Activated T-cell treated with anti-CD3 and anti-CD28 coated beads, Interleukin-2, amount 50 U/mL, for 4 hours (primary cell): ENCODE data around the gene RFWD3. TPM values are rescaled to one million over a fixed set of nuclear protein-coding genes. Genes with fewer than 3 reads are reported as not detected.
"Not testable (repeated sequence)": the region's sequence is repeated elsewhere in the genome, so short reads cannot be mapped to it uniquely, and the experiment has no call there.

ENCODE experiments used
- ATAC-seq, 2 donors: fragments of 200-7000 bp; cut with Tn5 transposase; one replicate each; pipeline ENCODE4 v1.10.0; 2021
- DNase-seq: peaks from one replicate; pipeline ENCODE4 v3.0.0-alpha.2; 2020
- H3K27me3 Mint-ChIP-seq: one replicate; pipeline ENCODE4 v1.8.0; 2021; ENCODE audit warnings: low read depth, mixed read lengths
- H3K36me3 Mint-ChIP-seq: one replicate; pipeline ENCODE4 v1.8.0; 2022; ENCODE audit warnings: mixed read lengths; ENCODE audit not compliant: insufficient read depth
- H3K4me1 Mint-ChIP-seq: one replicate; pipeline ENCODE4 v1.8.0; 2021; ENCODE audit warnings: low read depth, mixed read lengths
- H3K4me3 Mint-ChIP-seq: one replicate; pipeline ENCODE4 v1.8.0; 2021; ENCODE audit warnings: mild to moderate bottlenecking, moderate library complexity, mixed read lengths
- H3K9me3 Mint-ChIP-seq: one replicate; pipeline ENCODE4 v1.8.0; 2021; ENCODE audit warnings: mixed read lengths
- total RNA-seq, 3 donors: library from RNA; stranded (reverse); gene quantifications; one replicate each; pipeline ENCODE4 v1.2.1, GENCODE V29; 2021

The RFWD3 gene
- total RNA-seq, 3 donors from 2014 or later = 70.8 to 97.0 (median 76.3) TPM

- peaks cover 51% of the 10 kb centered on the region for H3K36me3 Mint-ChIP-seq
- H3K4me3 Mint-ChIP-seq = no peak overlapping the region
- peaks cover 10% of the 10 kb centered on the region for H3K4me1 Mint-ChIP-seq
- ATAC-seq = no peak
- no peaks in the 10 kb centered on the region for H3K27me3 Mint-ChIP-seq
- H3K9me3 Mint-ChIP-seq = no peaks in the 10 kb centered on the region
- no peak for DNase-seq
These were observed 24.6 kb upstream of the RFWD3 start for GRCh38 chr16:74691093-74691855.

- DNase-seq (no peak), ATAC-seq (no peak)
- H3K36me3 Mint-ChIP-seq = peaks cover 30% of the 10 kb centered on the region
- peaks cover 3% of the 10 kb centered on the region for H3K4me1 Mint-ChIP-seq
- no peaks in the 10 kb centered on the region for H3K9me3 Mint-ChIP-seq
- H3K27me3 Mint-ChIP-seq = no peaks in the 10 kb centered on the region
- H3K4me3 Mint-ChIP-seq = no peak overlapping the region
These were observed 15.9 kb upstream of the RFWD3 start for GRCh38 chr16:74682556-74682955.

GRCh38 chr16:74680681-74681080 lies 14.0 kb upstream of the RFWD3 start:
- Mint-ChIP-seq H3K9me3 (no peaks in the 10 kb centered on the region), H3K27me3 (no peaks in the 10 kb centered on the region), H3K4me1 (peaks cover 3% of the 10 kb centered on the region), H3K4me3 (no peak overlapping the region), H3K36me3 (peaks cover 28% of the 10 kb centered on the region)
- DNase-seq (no peak), ATAC-seq (no peak)

GRCh38 chr16:74679983-74680382 lies 13.3 kb upstream of the RFWD3 start:
- no peaks in the 10 kb centered on the region for H3K9me3 Mint-ChIP-seq
- H3K4me3 Mint-ChIP-seq = no peak overlapping the region
- no peak for DNase-seq
- no peak for ATAC-seq
- no peaks in the 10 kb centered on the region for H3K27me3 Mint-ChIP-seq
- peaks cover 3% of the 10 kb centered on the region for H3K4me1 Mint-ChIP-seq
- H3K36me3 Mint-ChIP-seq = peaks cover 28% of the 10 kb centered on the region

GRCh38 chr16:74677868-74678267 lies 11.2 kb upstream of the RFWD3 start:
- peaks cover 33% of the 10 kb centered on the region for H3K36me3 Mint-ChIP-seq
- H3K4me3 Mint-ChIP-seq = no peak overlapping the region
- no peaks in the 10 kb centered on the region for H3K27me3 Mint-ChIP-seq
- ATAC-seq (no peak), DNase-seq (no peak)
- no peaks in the 10 kb centered on the region for H3K4me1 Mint-ChIP-seq
- no peaks in the 10 kb centered on the region for H3K9me3 Mint-ChIP-seq

GRCh38 chr16:74673876-74674275 lies 7.2 kb upstream of the RFWD3 start:
- Mint-ChIP-seq H3K9me3 (no peaks in the 10 kb centered on the region), H3K4me3 (no peak overlapping the region), H3K27me3 (no peaks in the 10 kb centered on the region), H3K4me1 (no peaks in the 10 kb centered on the region), H3K36me3 (peaks cover 35% of the 10 kb centered on the region)
- DNase-seq (no peak), ATAC-seq (no peak)

GRCh38 chr16:74668877-74669276 lies 2.2 kb upstream of the RFWD3 start:
- DNase-seq, H3K27me3 Mint-ChIP-seq, ATAC-seq, H3K4me3 Mint-ChIP-seq, H3K9me3 Mint-ChIP-seq: not testable (repeated sequence)
- H3K36me3 Mint-ChIP-seq = peaks cover 23% of the 10 kb centered on the region
- H3K4me1 Mint-ChIP-seq = peaks cover 17% of the 10 kb centered on the region

GRCh38 chr16:74667255-74667700 lies 601 bp upstream of the RFWD3 start:
- Mint-ChIP-seq H3K27me3 (no peaks in the 10 kb centered on the region), H3K9me3 (no peaks in the 10 kb centered on the region), H3K36me3 (peaks cover 28% of the 10 kb centered on the region), H3K4me3 (peak overlapping the region; percentile 94), H3K4me1 (peaks cover 30% of the 10 kb centered on the region)
- no peak for ATAC-seq
- DNase-seq = no peak

GRCh38 chr16:74666010-74666421 lies 661 bp downstream of the RFWD3 start:
- Mint-ChIP-seq H3K4me1 (peaks cover 35% of the 10 kb centered on the region), H3K9me3 (no peaks in the 10 kb centered on the region), H3K4me3 (peak overlapping the region; percentile 94), H3K36me3 (peaks cover 23% of the 10 kb centered on the region), H3K27me3 (no peaks in the 10 kb centered on the region)
- ATAC-seq (no peak), DNase-seq (no peak)

- peaks cover 57% of the 10 kb centered on the region for H3K36me3 Mint-ChIP-seq
- H3K9me3 Mint-ChIP-seq = no peaks in the 10 kb centered on the region
- DNase-seq (no peak), ATAC-seq (no peak)
- no peaks in the 10 kb centered on the region for H3K27me3 Mint-ChIP-seq
- H3K4me3 Mint-ChIP-seq = no peak overlapping the region
- H3K4me1 Mint-ChIP-seq = peaks cover 66% of the 10 kb centered on the region
These were observed 5.6 kb downstream of the RFWD3 start for GRCh38 chr16:74661064-74661463.

- peaks cover 72% of the 10 kb centered on the region for H3K4me1 Mint-ChIP-seq
- DNase-seq (no peak), ATAC-seq (no peak)
- no peaks in the 10 kb centered on the region for H3K9me3 Mint-ChIP-seq
- H3K4me3 Mint-ChIP-seq = no peak overlapping the region
- no peaks in the 10 kb centered on the region for H3K27me3 Mint-ChIP-seq
- peaks cover 60% of the 10 kb centered on the region for H3K36me3 Mint-ChIP-seq
These were observed 6.3 kb downstream of the RFWD3 start for GRCh38 chr16:74660383-74660782.

- H3K4me3 Mint-ChIP-seq = no peak overlapping the region
- H3K9me3 Mint-ChIP-seq = no peaks in the 10 kb centered on the region
- no peak for DNase-seq
- no peak for ATAC-seq
- H3K4me1 Mint-ChIP-seq = peaks cover 73% of the 10 kb centered on the region
- H3K27me3 Mint-ChIP-seq = no peaks in the 10 kb centered on the region
- H3K36me3 Mint-ChIP-seq = peaks cover 57% of the 10 kb centered on the region
These were observed 7.6 kb downstream of the RFWD3 start for GRCh38 chr16:74659041-74659440.

- H3K9me3 Mint-ChIP-seq = no peaks in the 10 kb centered on the region
- no peaks in the 10 kb centered on the region for H3K27me3 Mint-ChIP-seq
- peaks cover 52% of the 10 kb centered on the region for H3K36me3 Mint-ChIP-seq
- no peak for ATAC-seq
- H3K4me1 Mint-ChIP-seq = peaks cover 68% of the 10 kb centered on the region
- no peak for DNase-seq
- no peak overlapping the region for H3K4me3 Mint-ChIP-seq
These were observed 8.6 kb downstream of the RFWD3 start for GRCh38 chr16:74657870-74658642.

GRCh38 chr16:74654536-74655050 lies 12.1 kb downstream of the RFWD3 start:
- no peaks in the 10 kb centered on the region for H3K9me3 Mint-ChIP-seq
- no peak for DNase-seq
- H3K4me1 Mint-ChIP-seq = peaks cover 51% of the 10 kb centered on the region
- H3K36me3 Mint-ChIP-seq = peaks cover 31% of the 10 kb centered on the region
- no peak for ATAC-seq
- no peaks in the 10 kb centered on the region for H3K27me3 Mint-ChIP-seq
- H3K4me3 Mint-ChIP-seq = no peak overlapping the region
